GM12872 (cell line): ENCODE results near the gene ANTKMT.

Experiments
- CTCF ChIP-seq: IDR thresholded peaks from 3 replicates; pipeline ENCODE4 v1.5.1; 2011; ENCODE audit warnings: low read depth, mild to moderate bottlenecking, low read length, moderate library complexity; ENCODE audit not compliant: insufficient read depth

Gene ANTKMT

GRCh38 chr16:704552-705380 is 16.2 kb upstream of the ANTKMT start:
- TF ChIP-seq CTCF = no peak

- TF ChIP-seq CTCF = no peak
These were observed 15.3 kb upstream of the ANTKMT start, which contains the start of gene FBXL16 for GRCh38 chr16:705431-706188. Gene FBXL16, minus strand, starts transcription at chr16:705801. Its CDS starts 8,396 bp downstream, at chr16:697405.

GRCh38 chr16:706189-707061 is 14.5 kb upstream of the ANTKMT start:
- no peak for TF ChIP-seq CTCF

- TF ChIP-seq CTCF = no peak
These were observed 13.8 kb upstream of the ANTKMT start for GRCh38 chr16:707062-707538.

- TF ChIP-seq CTCF = no peak
These were observed 12.9 kb upstream of the ANTKMT start for GRCh38 chr16:708019-708418.

- TF ChIP-seq CTCF = no peak
These were observed 12.0 kb upstream of the ANTKMT start for GRCh38 chr16:708959-709358.
